HG02678 (cell line): Measurements from ENCODE around the gene FBF1.

Experiments used
- ATAC-seq: cut with Tn5 transposase; IDR thresholded peaks from one replicate; pipeline ENCODE4 v1.9.1; 2021; ENCODE audit warnings: mild to moderate bottlenecking, moderate library complexity; ENCODE audit not compliant: unreplicated experiment

The FBF1 gene

DNA sequence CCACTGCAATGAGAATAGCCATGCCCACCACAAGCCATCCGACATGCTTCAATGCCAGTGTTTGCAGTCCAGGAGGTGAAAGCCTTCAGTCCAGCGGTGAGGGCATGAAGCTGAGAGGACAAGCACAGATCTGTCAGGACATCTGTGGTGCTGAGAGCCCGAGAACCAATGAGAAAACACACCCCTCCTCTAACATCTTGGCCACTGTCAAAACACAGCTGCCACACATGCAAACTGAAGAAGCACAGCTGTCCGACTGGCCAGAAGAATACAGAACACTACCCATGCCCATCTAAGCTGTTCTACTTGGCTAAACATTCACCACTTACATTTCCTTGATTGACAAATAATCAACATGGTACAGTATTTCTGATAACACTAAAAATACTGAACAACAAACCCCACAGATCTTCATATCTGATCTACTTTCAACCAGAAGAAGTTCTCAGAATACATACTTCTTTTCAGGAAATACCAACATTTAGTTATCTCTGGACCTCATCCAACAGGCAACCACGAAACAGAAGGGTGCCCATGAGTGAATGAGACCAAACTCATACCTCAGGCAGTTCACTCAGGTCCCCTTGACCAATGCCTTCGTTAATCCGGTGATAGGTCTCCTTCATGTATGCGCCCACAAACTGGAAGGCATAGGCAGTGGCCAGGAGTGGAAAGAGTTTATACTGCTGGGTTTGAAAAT, 10.2 kb upstream of the FBF1 start:
- no peak for ATAC-seq

DNA sequence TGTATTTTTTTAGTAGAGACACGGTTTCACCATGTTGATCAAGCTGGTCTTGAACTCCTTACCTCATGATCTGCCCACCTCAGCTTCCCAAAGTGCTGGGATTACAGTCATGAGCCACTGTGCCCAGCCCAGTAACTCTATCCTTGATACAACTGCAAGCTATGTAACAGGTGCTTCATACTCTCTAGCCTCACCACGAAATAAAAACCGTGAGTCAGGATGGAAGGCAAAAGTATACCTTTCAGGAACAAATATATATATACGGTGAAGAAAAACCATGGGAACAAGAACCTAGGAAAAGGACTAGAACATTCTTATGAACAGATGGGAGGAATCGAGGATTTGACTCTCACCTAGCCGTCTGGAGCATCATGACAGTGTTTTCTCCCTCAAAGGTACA, 9.6 kb upstream of the FBF1 start:
- no peak for ATAC-seq

DNA sequence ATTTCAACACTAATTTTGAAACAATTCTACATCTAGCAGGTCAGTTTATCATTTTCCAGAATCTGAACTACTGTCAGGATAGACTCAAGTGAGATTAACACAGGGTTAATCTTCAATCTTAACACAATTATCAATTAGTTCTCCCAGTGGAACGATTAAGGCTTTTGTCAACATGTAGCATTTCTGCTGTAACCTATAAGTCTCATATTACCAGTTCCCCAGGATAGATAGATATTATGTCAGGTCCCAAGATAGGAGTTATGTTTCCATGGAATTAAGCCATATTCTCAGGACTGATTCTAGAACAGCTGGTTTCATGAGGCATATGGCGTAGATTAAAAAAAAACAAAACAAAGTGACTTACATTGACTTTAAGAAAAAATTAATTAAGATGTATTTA, 4.4 kb upstream of the FBF1 start:
- no peak for ATAC-seq

DNA sequence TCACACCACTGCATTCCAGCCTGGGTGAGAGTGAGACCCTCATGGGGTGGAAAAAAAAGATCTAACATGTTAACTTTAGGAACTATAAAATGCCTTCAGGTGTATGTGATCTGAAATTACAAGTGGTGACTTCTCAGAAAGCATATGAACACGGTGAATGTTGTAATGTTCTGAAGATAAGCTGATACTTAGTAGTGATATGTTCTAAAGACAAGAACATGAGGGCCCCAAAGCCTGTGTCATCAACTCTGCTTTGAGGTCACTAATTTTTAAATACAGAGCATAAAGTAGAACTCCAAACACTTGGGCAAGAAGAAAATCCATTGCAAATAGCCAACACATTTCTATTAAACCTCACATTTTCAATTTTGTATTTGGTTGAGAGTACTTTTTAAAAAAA, 2.6 kb upstream of the FBF1 start:
- no peak for ATAC-seq

DNA sequence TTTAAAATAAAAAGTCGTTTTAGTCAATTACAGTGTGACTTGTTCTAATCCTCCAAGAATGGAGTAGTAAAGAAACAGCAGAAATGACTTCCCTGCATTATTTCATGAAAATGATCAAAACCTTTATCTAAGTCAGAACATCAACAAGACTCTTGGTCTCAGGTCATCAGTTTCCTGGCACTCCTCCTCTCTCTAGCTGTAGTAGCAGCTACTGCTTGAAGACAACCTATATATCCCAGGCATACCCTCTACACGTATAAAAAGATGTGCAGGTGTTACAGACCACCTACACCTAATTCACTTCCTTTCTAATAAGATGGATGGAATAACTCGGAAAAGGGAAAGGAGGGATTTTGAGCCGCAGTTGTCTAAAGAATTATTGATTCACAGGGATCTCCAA, 1.6 kb upstream of the FBF1 start:
- ATAC-seq, result no peak

DNA sequence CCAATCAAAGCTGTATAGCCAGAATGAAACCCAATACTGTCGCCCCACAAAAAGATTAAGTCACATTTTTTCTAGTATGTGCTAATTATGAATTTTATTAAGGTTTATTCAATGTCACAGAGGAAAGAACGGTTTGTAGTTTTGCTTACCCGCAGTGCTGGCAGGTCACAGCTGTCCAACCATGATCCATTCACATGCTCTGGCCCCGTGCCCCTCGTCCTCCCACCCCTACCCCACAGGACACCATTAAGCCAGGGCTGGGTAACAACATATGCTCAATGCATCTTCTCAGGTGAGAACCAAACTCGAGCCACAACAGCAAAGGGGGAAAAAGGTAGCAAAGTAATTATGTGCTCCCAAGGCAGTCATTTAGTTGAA, 589 bp upstream of the FBF1 start:
- ATAC-seq, result no peak

DNA sequence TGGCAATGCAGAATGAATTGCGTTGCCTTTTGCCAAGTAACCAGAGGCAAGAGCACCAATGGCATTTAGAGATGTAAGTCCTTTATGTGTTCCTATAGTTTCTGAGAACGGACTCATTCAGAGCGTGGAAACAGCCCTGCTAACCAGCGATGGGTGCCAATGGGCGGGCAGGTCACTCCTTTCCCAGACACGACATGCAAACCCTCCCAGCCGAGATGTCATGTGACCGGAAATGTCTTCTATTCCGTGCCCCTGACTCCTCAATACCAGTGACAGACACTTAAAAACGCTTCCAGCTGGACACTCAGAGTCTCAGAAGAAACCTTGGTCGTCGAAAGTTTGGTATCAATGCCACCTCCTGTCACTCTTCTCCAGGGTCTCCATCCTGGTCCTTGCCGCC, 3.2 kb downstream of the FBF1 start:
- no peak for ATAC-seq

DNA sequence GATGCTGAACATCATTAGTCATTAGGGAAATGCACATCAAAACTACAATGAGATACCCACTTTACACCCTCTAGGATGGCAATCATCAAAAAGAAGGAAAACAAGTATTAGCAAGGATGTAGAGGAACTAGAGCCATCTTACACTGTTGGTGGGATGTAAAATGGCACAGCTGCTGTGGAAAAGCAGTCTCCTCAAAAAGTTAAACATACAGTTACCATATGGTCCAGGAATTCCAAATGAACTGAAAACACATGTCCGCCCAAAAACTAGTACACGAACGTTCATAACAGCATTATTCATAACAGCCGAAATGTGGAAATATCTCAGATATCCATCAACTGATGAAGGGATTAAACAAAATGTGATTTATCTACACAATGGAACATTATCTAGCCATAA, 7.0 kb downstream of the FBF1 start:
- ATAC-seq, result no peak

DNA sequence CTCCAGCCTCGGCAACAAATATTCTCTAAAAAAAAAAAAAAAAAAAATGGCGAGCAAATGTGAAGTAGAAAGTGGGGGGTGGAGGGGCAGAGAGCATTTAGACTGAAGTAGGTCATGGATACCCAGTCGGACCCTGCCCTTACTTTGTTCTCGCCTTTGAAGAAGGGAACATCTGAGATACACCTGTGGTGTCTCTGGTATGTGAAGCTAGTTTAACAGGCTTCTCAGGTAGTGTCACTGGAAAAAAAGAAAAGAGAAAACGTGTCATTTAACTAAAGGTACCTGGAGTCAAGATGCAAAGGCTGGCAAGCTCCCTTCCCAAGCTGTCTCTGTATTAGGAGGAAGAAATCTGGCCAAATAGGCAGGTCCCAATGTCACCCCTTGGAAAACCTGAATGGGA, 8.0 kb downstream of the FBF1 start:
- ATAC-seq, result no peak

DNA sequence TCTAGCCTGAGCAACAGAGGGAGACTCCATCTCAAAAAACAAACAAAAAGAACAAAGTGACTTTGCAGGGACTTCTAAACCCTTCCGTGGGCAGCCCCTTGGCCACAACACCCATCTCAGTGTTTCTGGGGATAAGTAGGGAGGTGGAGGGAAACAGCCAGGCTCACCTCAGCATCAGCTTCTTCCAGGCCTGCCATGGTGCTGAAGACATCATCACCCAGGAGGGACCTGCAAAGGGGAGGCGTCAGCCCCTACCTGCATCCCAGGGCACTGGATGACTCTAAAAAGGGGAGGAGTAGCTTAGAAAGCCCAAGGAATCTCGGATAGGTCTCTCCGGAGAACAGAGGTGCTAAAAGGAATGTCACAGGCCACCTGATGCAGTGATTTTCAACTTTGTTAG, 9.8 kb downstream of the FBF1 start:
- no peak for ATAC-seq

DNA sequence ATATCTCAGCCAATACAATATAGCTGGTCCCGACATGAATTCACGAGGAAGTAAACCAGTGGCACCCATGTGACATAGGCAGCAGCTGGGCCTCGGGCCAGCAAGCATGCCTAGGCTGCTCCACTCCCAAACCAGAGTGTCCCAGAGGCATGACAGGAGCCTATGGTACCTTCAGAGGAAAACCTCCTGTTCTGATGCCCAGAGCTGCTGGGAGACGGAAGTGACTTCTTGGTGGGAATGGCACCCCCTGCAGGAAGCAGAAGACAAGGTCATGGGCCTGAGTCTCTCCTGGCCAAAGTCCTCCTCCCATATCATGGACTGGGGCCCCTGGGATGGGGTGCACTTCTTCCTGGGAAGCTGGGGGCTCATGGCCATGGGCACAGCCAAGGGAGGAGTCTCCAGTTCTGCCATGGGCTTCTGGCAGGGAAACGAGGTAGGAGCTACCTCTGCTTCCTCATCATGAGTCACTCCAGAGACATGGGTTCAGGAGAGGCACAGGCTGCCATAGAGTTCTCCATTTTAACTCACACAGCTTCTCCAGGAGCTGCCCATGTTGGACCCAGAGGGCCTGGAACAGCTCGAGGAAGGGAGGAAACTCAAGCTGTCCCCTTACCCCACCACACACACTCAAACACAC, 13.4 kb downstream of the FBF1 start:
- no peak for ATAC-seq

DNA sequence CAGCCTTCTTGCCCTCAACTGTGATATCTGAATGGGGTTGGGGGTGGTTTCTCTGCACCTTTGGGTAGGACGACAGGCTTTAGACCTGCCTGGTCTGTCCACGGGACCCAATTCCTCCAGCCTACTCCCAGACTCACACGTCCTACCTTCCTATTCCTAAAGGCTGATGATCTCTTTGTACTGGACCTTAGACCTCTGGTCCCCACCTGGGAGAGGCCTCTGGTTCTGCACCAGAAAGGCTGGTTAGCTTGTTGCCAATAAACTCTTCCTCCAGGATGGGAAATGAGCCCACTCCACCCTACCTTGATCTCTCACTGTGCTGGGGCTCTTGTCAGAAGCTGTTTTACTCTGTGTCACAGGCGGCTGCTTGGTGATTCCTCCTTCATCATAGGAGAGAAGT, 14.4 kb downstream of the FBF1 start:
- ATAC-seq, result no peak

DNA sequence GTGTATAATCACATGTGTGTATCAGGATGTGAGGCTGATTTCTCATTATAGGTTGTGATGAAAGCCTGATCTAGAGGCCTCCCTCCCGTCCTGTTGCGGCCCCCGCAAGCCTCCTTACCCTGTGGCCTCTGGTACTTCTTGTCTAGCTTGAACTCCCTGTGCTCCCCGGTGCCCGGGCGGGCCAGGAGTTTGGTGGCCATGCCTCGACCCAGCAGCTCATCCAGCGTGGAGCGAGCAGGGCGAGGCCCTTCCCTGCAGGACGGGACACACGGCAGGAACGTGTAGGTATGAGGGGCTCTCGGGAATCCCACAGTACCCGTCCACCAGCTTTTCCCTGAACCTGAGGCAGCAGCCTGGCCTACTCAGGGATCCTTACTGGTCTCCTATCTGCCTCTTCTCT, 14.9 kb downstream of the FBF1 start:
- no peak for ATAC-seq

DNA sequence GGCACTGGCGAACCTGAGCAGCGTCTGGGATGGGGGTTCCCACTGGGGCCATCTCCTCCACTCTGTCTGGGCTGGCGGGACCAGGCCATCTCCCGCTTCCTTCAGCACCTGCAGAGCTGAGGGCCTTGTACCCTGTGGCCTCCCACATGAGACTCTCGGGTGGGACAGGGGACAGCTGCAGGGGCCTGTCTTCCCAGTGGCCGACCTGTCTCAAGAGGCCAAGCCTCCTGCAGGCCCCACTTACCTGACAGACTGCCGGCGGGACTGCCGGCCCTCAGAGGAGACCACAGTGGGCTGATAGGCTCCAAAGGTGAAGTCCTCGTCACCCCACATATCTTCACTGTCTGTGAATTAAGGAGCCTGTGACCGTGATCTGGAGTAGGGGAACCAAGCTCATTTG, 15.7 kb downstream of the FBF1 start:
- ATAC-seq, result no peak

DNA sequence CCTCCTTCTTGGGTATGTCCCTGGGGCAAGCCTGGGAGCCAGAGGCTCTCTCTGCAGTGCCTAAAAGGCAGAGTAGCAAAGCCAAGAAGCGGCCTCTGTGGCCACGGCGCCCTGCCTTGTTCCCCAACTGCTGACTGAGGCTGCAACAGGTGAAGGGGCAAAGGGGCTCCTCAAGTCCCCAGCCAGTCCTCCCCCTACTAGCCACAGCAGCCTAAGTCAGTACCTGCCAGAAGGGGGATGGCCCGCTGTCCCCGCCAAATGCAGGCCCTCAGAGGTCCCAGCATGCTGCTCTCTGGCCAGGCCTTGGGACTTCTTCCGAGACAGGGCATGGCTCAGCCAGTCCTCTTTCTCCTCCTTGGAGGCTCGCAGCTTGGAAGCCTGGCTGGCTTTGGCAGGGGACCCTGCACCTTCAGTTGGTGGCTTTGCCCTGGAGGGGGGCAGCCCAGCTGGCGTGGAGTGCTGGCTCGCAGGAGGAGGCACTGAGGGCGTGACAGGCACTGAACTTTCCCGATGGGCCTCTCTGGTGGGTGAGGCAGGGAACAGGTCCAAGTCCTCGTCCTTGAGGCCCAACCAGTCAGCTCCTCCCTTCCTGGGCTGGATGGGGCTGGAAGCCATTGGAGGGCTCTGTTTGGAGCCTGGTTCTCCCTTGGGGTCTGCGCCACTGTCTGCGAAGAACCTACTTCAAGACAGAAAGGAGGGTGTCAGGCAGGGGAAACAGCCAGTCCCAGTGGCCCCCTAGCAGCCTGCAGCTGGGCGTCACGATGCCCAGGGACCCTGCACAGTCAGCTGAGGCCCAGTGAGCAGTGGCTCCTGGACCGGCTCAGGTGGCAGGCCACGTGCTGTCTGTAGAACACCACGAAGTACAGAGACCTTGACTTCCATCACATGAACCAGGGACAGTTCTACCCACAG, 17.6 kb downstream of the FBF1 start:
- no peak for ATAC-seq

DNA sequence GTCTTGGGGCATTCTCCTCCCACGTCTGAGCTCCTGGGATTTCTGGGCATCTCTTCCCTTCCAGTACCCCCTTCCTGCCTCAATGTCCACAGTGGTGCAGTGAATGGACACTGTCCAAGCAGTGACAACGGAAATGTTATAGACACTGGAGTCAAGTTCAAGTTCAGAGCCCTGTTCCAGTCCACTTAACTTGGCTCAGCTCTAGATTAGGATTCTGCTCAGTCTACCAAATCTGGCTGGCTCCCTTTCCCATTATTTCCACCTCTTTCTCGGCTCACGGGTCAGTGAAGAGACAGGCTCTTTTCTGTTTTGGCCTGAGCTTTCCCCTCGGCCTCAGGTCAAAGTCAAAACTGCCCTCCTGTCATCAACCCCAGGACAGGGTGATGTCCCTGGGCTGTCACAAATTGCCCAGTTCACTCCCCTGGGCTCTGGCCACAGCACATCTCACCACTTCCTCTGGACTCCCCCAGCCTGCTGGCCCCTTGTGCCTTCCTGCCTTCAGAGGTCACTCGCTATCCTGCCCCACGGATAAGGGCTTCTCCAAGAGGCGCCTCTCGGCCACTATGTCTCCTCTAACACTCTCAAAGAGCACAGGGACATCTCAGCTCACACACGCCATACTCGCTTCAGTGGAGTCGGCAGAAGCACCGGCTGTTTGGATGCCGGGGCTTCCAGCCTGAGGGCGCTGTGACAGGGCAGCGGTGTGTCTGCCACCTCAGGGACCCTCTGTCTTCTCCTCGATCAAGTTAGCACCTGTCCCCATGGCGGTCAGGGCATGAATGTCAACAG, 18.5 kb downstream of the FBF1 start:
- no peak for ATAC-seq

DNA sequence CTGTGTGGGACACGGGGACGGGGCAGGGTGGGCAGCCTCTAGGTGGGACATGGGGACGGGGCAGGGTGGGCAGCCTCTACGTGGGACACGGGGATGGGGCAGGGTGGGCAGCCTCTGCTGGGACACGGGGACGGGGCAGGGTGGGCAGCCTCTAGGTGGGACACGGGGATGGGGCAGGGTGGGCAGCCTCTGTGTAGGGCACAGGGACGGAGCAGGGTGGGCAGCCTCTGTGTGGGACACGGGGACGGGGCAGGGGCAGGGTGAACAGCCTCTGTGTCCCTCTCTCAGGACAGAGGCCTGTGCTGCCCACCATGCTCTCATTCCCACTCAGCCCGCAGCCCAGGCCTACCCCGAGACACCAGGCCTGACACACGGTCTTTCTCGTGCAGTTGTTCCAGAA, 19.2 kb downstream of the FBF1 start:
- ATAC-seq, result no peak

DNA sequence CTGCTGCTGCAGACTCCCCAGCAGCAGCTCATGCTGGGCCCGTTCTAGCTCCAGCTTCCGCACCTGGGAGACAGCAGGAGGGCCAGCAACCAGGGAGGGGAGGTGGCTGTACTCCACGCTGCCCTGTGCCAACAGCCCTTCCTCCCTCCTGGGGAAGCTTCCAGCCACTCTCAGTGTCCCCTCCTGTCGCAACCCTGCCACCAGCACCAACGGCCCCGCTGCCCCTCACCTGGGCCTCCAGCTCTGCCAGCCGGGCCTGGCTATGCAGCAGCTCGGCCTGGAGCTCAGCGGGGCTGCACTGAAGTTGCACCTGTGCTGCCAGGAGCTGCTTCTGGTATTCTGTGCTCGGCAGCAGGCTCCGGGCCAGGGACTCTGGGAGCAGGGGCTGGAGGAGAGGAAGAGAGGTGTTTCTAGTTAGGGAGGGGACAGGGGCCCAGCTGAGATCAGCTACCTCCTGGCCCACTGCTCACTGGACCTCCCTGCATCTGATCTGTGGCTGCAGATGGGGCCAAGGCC, 20.7 kb downstream of the FBF1 start:
- no peak for ATAC-seq

DNA sequence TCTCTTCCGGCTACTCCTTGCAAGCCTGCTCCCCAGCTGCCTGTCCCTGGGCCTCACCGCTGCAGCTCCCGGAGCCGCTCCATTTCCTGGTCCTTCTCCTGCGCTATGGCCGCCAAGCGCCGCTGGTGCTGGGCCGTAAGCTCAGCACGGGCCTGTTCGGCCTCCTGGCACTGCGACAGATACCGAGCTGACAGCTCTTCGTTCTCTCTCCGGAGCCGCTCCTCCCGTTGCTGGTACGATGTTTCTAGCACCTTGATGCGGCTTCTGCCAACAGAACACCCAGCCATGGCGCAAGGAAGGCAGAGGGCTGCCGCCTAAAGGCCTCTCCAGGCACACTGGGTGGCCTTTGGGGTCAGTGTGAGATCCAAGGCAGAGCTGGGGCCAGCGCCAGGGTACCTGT, 21.2 kb downstream of the FBF1 start:
- no peak for ATAC-seq

DNA sequence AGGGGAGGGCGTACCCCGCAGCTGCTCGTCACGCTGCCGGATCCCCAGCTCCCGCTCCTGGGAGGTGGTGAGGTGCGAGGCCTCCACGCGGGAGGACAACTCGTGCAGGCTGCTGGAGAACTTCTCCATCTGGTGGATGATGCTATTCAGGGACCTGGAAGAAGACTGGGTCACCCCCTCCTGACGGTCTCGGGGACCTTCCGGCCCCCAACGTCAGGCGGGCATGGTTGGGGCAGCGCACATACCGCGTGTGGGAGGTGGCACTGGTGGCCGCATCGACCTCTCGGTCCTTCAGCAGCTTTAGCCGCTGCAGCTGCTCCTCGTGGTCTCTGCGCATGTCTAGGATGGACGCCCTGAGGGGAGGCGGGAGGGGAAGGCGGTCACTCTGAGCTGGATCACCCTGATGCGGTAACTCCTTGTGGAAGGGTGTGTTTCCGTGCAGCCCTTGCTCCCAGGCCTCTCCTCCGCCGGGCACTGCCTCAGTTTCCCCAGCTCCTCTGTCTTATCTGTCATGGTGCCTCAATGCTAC, 22.9 kb downstream of the FBF1 start:
- ATAC-seq, result no peak
